Stomach (tissue), 4 donors: Measurements from ENCODE around the gene ZFYVE9.

Source experiments
- EP300 ChIP-seq: sonication (generic); formaldehyde crosslinking; IDR thresholded peaks from one replicate; pipeline ENCODE4 v1.6.1; 2017; ENCODE audit warnings: antibody characterized with exemption
- POLR2A ChIP-seq, 4 donors: fragments of 450-650 bp; IDR thresholded peaks; one replicate each; pipeline ENCODE4 v1.6.1; 2016; ENCODE audit warnings: antibody characterized with exemption in 4 of 4, control low read depth in 2 of 4, mild to moderate bottlenecking in 1 of 4, moderate library complexity in 1 of 4
- POLR2AphosphoS5 ChIP-seq, 3 donors: sonication (generic); formaldehyde crosslinking; IDR thresholded peaks; one replicate each; pipeline ENCODE4 v1.6.1; 2016; ENCODE audit warnings: antibody characterized with exemption in 3 of 3
- TF ChIP-seq, protein P1 (sequence below), 7 experiments: fragments of 450-650 bp in 4 of 7; fragments of 200-600 bp in 3 of 7; sonication (generic) in 3 of 7; IDR thresholded peaks; one replicate each; pipeline ENCODE4 v1.5.1; 2016 to 2019; ENCODE audit warnings: antibody characterized with exemption in 7 of 7, control low read depth in 2 of 7, mild to moderate bottlenecking in 1 of 7

DNA sequence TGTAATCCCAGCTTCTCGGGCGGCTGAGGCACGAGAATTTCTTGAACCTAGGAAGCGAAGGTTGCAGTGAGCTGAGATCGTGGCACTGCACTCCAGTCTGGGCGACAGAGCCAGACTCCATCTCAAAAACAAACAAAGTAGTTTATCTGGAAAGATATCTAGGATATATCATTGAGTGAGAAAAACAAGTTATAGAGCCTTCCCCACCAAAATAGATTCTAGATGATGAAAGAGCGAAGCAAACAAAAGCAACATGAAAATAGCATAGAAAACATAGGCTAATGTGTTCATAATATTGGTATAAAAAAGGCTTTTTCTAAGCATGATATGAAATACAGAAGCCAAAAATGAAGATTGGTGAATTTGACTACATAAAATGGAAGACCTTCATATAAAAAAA, 52.1 kb downstream of the ZFYVE9 start:
- TF ChIP-seq, protein P1, sequence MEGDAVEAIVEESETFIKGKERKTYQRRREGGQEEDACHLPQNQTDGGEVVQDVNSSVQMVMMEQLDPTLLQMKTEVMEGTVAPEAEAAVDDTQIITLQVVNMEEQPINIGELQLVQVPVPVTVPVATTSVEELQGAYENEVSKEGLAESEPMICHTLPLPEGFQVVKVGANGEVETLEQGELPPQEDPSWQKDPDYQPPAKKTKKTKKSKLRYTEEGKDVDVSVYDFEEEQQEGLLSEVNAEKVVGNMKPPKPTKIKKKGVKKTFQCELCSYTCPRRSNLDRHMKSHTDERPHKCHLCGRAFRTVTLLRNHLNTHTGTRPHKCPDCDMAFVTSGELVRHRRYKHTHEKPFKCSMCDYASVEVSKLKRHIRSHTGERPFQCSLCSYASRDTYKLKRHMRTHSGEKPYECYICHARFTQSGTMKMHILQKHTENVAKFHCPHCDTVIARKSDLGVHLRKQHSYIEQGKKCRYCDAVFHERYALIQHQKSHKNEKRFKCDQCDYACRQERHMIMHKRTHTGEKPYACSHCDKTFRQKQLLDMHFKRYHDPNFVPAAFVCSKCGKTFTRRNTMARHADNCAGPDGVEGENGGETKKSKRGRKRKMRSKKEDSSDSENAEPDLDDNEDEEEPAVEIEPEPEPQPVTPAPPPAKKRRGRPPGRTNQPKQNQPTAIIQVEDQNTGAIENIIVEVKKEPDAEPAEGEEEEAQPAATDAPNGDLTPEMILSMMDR (IDR thresholded peaks at IDR 0.05): no peak
- no peak for TF ChIP-seq POLR2A (IDR thresholded peaks at IDR 0.05)
- no peak for TF ChIP-seq POLR2AphosphoS5 (IDR thresholded peaks at IDR 0.05)
- TF ChIP-seq EP300: no peak
